Vagina (tissue), 2 donors: Measurements from ENCODE around the gene PPP1R2.

Experiments used
- POLR2A ChIP-seq, 2 donors: fragments of 450-650 bp; IDR thresholded peaks; one replicate each; pipeline ENCODE4 v1.6.1; 2017; ENCODE audit warnings: antibody characterized with exemption in 2 of 2, mild to moderate bottlenecking in 2 of 2, moderate library complexity in 2 of 2
- POLR2AphosphoS5 ChIP-seq, 2 donors: sonication (generic); formaldehyde crosslinking; IDR thresholded peaks; one replicate each; pipeline ENCODE4 v1.9.0; 2017; ENCODE audit warnings: antibody characterized with exemption in 2 of 2, mild to moderate bottlenecking in 2 of 2, low read depth in 1 of 2; ENCODE audit not compliant: insufficient read depth in 1 of 2
- TF ChIP-seq, protein P1 (sequence below), 3 experiments: fragments of 450-650 bp in 2 of 3; fragments of 200-600 bp in 1 of 3; sonication (generic) in 1 of 3; IDR thresholded peaks; one replicate each; pipeline ENCODE4 v1.5.1; 2017 to 2019; ENCODE audit warnings: antibody characterized with exemption in 3 of 3, mild to moderate bottlenecking in 2 of 3, moderate library complexity in 2 of 3

DNA sequence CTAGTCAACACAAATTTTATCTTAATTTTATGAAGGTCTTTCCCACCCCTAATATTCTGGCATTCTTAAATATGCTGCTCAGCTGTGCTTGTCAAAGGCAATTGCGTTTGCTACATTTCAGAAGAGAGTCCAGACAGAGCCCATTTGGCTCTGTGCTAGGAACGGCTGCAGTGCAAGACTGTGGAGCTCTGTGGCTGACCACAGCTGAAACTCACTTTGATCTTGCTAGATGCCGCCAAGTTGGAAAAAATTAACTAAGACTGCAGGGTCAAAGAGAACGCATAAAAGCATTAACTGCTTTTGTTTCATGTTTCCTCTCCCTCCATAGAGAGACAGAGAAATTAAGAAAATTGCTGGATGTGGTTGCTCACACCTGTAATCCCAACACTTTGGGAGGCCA is 7.6 kb upstream of the PPP1R2 start:
- TF ChIP-seq POLR2A (IDR thresholded peaks at IDR 0.05) (no peak), POLR2AphosphoS5 (IDR thresholded peaks at IDR 0.05; ENCODE audit: insufficient read depth in 1 of 2, low read depth in 1 of 2) (no peak)
- TF ChIP-seq, protein P1, sequence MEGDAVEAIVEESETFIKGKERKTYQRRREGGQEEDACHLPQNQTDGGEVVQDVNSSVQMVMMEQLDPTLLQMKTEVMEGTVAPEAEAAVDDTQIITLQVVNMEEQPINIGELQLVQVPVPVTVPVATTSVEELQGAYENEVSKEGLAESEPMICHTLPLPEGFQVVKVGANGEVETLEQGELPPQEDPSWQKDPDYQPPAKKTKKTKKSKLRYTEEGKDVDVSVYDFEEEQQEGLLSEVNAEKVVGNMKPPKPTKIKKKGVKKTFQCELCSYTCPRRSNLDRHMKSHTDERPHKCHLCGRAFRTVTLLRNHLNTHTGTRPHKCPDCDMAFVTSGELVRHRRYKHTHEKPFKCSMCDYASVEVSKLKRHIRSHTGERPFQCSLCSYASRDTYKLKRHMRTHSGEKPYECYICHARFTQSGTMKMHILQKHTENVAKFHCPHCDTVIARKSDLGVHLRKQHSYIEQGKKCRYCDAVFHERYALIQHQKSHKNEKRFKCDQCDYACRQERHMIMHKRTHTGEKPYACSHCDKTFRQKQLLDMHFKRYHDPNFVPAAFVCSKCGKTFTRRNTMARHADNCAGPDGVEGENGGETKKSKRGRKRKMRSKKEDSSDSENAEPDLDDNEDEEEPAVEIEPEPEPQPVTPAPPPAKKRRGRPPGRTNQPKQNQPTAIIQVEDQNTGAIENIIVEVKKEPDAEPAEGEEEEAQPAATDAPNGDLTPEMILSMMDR (IDR thresholded peaks at IDR 0.05): no peak
